Fibroblast of pulmonary artery (primary cell): ENCODE results near the gene PTGDS.

Source experiments
- DNase-seq: peaks from one replicate; pipeline ENCODE4 v3.0.0-alpha.2; 2010; ENCODE audit warnings: low read depth
- H3K4me3 ChIP-seq: replicated peaks from 2 replicates; pipeline ENCODE4 v1.5.1; 2011; ENCODE audit warnings: low read depth, mild to moderate bottlenecking, control low read depth, low read length, moderate library complexity
- CTCF ChIP-seq: IDR thresholded peaks from 2 replicates; pipeline ENCODE4 v1.5.1; 2011; ENCODE audit warnings: mild to moderate bottlenecking, control low read depth, low read length, inconsistent platforms; ENCODE audit errors: missing control alignments

PTGDS gene

GRCh38 chr9:136951541-136952320, 25.6 kb upstream of the PTGDS start, which contains the start of gene LCN12:
TSS of gene LCN12 (plus strand) at chr9:136952273. CDS start at chr9:136952328, 55 bp downstream.
- no peak within 1 kb of the TSS for H3K4me3 ChIP-seq
- TF ChIP-seq CTCF = no peak
- DNase-seq = no peak

GRCh38 chr9:136952321-136952850, 24.9 kb upstream of the PTGDS start:
- no peak for DNase-seq
- TF ChIP-seq CTCF = no peak
- H3K4me3 ChIP-seq = no peak overlapping the region

GRCh38 chr9:136952876-136953770, 24.2 kb upstream of the PTGDS start:
- no peak for DNase-seq
- H3K4me3 ChIP-seq = no peak overlapping the region
- no peak for TF ChIP-seq CTCF

- no peak for DNase-seq
- H3K4me3 ChIP-seq = no peak overlapping the region
- TF ChIP-seq CTCF = no peak
These were observed 23.5 kb upstream of the PTGDS start for GRCh38 chr9:136953771-136954269.

- no peak for TF ChIP-seq CTCF
- no peak for DNase-seq
These were observed 22.8 kb upstream of the PTGDS start for GRCh38 chr9:136954270-136955083.

More at GRCh38 chr9:136954270-136955083, 22.8 kb upstream of the PTGDS start:
- H3K4me3 ChIP-seq = no peak overlapping the region
